ENCODE measurements around the gene PCSK6. TPM values are rescaled to one million over a fixed set of nuclear protein-coding genes. Genes with fewer than 3 reads are reported as not detected.

The PCSK6 gene
- total RNA-seq, 2 experiments from 2014 or later, result 0.28 TPM; not detected in 1

DNA sequence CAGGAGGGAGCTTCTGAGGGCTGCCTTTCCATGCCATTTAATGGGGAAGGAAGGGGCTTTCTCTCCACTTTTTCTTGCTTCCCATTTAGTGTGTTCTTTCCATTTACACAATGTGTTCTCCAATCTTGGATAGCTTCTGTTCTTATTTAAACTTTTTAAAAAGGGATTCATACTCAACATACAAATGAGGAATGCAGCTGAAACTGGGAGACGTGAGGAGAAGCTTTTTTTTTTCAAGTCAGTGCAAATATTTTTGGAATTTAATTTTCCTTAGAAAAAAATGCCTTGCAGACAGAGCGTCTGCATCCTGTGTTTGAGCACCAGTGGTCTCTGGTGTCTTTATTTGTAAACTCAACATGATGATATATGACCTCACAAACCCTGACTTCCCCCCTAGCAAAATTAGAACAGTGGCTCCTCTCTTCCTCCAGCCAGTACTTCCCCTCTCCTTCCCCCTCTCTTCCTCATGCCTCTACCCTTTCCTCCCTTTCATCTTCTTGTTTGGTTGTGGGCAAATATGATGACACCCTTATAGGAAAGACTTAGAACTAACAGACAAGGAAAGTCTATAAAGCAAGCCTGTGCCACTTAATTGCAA lies 48.1 kb upstream of the PCSK6 start:
- ATAC-seq (ENCODE audit: poor library complexity) (no peak), DNase-seq (no peak)
- H3K4me3 Mint-ChIP-seq, result no peak overlapping the region
- no peaks in the 10 kb centered on the region for H3K9me3 Mint-ChIP-seq
- ChIA-PET CTCF (no interaction called here), POLR2A (no interaction called here)
- H3K36me3 Mint-ChIP-seq (ENCODE audit: low read depth), result no peaks in the 10 kb centered on the region
- H3K27me3 Mint-ChIP-seq, result peaks cover 3% of the 10 kb centered on the region
- no peaks in the 10 kb centered on the region for H3K4me1 Mint-ChIP-seq (ENCODE audit: low read depth)
- H3K27ac Mint-ChIP-seq, result no peak overlapping the region
- no peaks in the 10 kb centered on the region for H3K27me3 ChIP-seq (ENCODE audit: control insufficient read depth in 1 of 2, insufficient read depth in 2 of 2, low read length in 2 of 2)
- H3K27ac ChIP-seq (ENCODE audit: low read depth in 1 of 2, low read length in 2 of 2), result no peak overlapping the region
- no peaks in the 10 kb centered on the region for H3K36me3 ChIP-seq (ENCODE audit: insufficient read depth, low read length)
- intact Hi-C loops (cut with DNase I, micrococcal nuclease), result no loop called here
- H3K4me3 ChIP-seq (ENCODE audit: low read length), result no peak overlapping the region
- TF ChIP-seq CTCF (IDR thresholded peaks at IDR 0.05), result no peak
- H3K9me3 ChIP-seq (ENCODE audit: control insufficient read depth in 1 of 2, insufficient read depth in 1 of 2, low read length in 2 of 2), result peaks cover 0 to 20% of the 10 kb centered on the region in 2 experiments
- no peaks in the 10 kb centered on the region for H3K4me1 ChIP-seq (ENCODE audit: insufficient read depth, low read length)

DNA sequence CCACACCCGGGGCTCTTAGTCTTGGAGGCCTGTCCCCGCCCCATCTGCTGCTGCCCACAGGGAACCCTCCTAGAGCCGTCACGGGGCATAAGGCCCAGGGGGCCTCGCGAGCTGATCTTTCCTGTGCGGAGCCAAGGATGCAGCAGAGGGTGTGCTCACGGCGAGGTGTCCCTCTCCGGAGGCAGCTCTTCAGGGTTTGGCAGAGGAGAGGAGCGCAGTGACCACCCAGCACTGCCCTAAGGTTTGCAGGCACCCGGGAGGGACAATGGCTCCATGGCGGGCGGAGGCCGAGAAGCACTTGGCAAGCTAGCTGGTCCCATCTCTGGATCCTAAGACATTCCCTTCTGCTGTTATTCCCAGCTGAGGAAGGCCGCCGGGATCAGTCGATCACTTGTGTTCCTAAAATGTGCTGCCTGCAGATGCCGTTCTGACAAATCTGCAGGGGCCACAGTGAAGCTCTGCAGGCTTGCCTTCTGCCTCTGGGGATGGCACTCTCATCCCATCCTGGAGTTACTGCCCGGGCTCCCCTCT lies 47.4 kb upstream of the PCSK6 start:
- peak in 1 of 14 experiments; percentile 22 for DNase-seq
- H3K36me3 ChIP-seq (ENCODE audit: insufficient read depth, low read length), result no peaks in the 10 kb centered on the region
- ChIA-PET CTCF (no interaction called here), POLR2A (no interaction called here)
- Mint-ChIP-seq H3K27ac (no peak overlapping the region), H3K4me3 (no peak overlapping the region), H3K27me3 (peaks cover 3% of the 10 kb centered on the region), H3K4me1 (ENCODE audit: low read depth) (no peaks in the 10 kb centered on the region), H3K9me3 (no peaks in the 10 kb centered on the region), H3K36me3 (ENCODE audit: low read depth) (no peaks in the 10 kb centered on the region)
- H3K9me3 ChIP-seq (ENCODE audit: control insufficient read depth in 1 of 2, insufficient read depth in 1 of 2, low read length in 2 of 2), result peaks cover 0 to 19% of the 10 kb centered on the region in 2 experiments
- H3K4me3 ChIP-seq (ENCODE audit: low read length), result no peak overlapping the region
- no peaks in the 10 kb centered on the region for H3K27me3 ChIP-seq (ENCODE audit: control insufficient read depth in 1 of 2, insufficient read depth in 2 of 2, low read length in 2 of 2)
- no peaks in the 10 kb centered on the region for H3K4me1 ChIP-seq (ENCODE audit: insufficient read depth, low read length)
- intact Hi-C loops (cut with DNase I, micrococcal nuclease), result no loop called here
- no peak for ATAC-seq (ENCODE audit: poor library complexity)
- no peak for TF ChIP-seq CTCF (IDR thresholded peaks at IDR 0.05)
- H3K27ac ChIP-seq (ENCODE audit: low read depth in 1 of 2, low read length in 2 of 2), result no peak overlapping the region

DNA sequence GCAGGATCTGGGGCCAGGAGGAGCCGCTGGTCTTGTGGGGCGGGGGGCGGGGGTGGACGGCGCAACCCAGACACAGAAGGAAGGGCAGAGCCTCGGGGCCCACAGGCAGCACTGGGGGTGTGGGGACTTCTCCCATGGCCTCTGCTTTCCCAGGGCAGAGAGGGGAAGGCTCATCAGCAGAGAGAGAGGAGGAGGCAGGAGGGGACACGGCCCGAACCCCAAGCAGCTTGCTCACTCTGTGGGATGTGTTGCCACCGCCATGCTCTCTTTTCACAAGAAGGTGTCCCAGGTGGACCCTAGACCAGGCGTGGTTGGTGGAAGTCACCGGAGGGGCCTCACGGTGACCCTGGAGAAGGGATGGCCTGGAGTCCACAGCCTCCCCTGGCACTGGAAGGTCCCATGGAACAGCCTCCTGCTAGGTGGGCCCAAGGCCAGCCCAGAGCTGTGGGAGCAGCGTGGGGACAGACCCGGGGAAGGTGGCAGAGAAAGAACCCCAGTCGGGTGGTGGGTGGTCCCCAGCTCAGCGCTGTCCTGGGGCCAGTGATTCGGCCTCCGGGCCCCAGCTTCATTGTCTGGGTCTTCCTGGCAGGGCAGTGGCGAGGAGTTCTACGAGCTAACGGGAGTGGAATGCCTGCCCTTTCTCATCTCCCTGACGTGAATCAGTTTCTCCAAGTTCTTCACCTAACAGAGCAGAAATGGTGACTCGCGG lies 46.8 kb upstream of the PCSK6 start:
- ChIA-PET POLR2A (no interaction called here), CTCF (no interaction called here)
- H3K27me3 Mint-ChIP-seq, result peaks cover 3% of the 10 kb centered on the region
- ATAC-seq (ENCODE audit: poor library complexity) (no peak), DNase-seq (no peak)
- no peaks in the 10 kb centered on the region for H3K36me3 Mint-ChIP-seq (ENCODE audit: low read depth)
- H3K4me3 Mint-ChIP-seq, result no peak overlapping the region
- no peak overlapping the region for H3K27ac ChIP-seq (ENCODE audit: low read depth in 1 of 2, low read length in 2 of 2)
- H3K9me3 ChIP-seq (ENCODE audit: control insufficient read depth in 1 of 2, insufficient read depth in 1 of 2, low read length in 2 of 2), result peaks cover 0 to 14% of the 10 kb centered on the region in 2 experiments
- H3K9me3 Mint-ChIP-seq, result no peaks in the 10 kb centered on the region
- H3K4me3 ChIP-seq (ENCODE audit: low read length), result no peak overlapping the region
- intact Hi-C loops (cut with DNase I, micrococcal nuclease), result no loop called here
- no peaks in the 10 kb centered on the region for H3K36me3 ChIP-seq (ENCODE audit: insufficient read depth, low read length)
- H3K4me1 Mint-ChIP-seq (ENCODE audit: low read depth), result no peaks in the 10 kb centered on the region
- H3K27me3 ChIP-seq (ENCODE audit: control insufficient read depth in 1 of 2, insufficient read depth in 2 of 2, low read length in 2 of 2), result no peaks in the 10 kb centered on the region
- no peak overlapping the region for H3K27ac Mint-ChIP-seq
- no peak for TF ChIP-seq CTCF (IDR thresholded peaks at IDR 0.05)
- no peaks in the 10 kb centered on the region for H3K4me1 ChIP-seq (ENCODE audit: insufficient read depth, low read length)

All from CD4-positive, alpha-beta T cell (primary cell).